LNCAP (cell line): ENCODE data around the gene MAN1C1.

Source experiments
- CTCF ChIP-seq: fragments of 450-650 bp; IDR thresholded peaks from 2 replicates; pipeline ENCODE4 v1.5.1; 2017; ENCODE audit warnings: mild to moderate bottlenecking

Gene MAN1C1

GRCh38 chr1:25683731-25684130 is 67.1 kb downstream of the MAN1C1 start:
- TF ChIP-seq CTCF, result no peak

GRCh38 chr1:25684216-25684965 is 67.8 kb downstream of the MAN1C1 start:
- TF ChIP-seq CTCF, result no peak

GRCh38 chr1:25685211-25685750 is 68.7 kb downstream of the MAN1C1 start:
- TF ChIP-seq CTCF, result no peak

DNA sequence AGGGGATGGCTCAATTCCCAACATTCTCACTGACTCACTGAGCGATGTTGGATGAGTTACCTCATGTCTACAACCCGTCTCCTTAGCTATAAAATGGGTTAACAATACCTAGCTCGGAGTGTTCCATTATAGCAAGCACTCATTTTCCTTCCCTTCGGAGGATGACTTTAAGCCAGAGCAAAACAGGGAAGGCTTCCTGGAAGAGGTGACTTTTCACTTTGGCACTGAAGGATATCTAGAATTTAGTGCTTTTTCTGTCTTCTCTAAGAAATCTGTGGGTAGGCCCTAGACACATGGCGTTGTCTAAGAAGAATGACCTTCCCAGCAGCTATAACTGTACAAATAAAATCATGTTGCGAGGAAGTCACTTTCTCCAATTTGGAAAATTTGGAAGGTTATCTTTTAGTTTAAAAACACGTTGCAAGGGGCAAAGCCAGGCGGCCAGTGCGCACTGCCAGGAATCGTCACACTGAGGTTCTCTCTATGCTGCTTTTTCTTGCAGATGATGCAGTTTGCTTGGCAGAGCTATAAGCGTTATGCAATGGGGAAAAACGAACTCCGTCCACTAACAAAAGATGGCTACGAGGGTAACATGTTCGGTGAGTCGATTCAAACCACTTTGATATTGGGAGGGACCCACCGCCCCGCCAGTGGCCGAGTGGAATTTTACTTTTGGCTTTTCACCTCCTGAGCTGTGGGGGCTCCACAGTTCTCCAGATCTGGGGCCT is 69.5 kb downstream of the MAN1C1 start:
- no peak for TF ChIP-seq CTCF

DNA sequence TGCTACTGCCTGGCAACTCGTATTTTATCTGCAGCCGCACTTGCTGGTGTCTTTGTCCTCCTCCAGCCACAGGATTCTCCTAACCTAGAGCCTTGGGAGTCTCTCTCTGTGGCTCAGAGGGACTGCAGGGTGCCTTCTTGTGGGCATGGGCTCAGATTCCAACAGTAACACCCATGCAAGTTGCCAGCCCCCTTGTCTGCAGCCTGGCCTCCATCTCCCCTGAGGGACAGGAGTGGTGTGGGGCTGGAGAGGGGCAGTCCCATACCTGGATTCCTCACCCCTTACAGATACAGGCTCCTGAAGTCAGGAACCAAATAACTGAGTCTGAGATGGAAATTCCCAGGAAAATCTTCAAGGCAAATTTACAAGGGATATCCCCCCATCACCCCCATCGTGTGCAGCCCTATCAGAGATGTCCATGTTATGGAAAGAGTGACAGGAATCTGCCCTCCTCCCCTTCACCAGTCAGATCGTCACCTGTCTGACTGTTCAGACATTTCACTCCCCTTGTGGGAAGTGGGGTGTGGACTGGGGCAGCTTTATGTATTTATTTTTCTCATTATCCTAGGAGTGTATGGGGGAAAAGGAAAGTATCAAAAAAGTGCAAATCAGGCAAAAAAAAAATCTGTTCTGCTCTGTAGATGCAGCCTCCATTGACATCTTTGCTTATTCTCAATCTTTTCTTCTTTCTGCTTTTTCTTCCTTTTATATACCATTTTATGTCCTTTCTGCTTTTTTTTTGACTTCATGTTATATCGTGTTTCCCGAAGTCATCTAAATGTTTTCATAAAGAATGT is 70.8 kb downstream of the MAN1C1 start:
- TF ChIP-seq CTCF, result no peak

DNA sequence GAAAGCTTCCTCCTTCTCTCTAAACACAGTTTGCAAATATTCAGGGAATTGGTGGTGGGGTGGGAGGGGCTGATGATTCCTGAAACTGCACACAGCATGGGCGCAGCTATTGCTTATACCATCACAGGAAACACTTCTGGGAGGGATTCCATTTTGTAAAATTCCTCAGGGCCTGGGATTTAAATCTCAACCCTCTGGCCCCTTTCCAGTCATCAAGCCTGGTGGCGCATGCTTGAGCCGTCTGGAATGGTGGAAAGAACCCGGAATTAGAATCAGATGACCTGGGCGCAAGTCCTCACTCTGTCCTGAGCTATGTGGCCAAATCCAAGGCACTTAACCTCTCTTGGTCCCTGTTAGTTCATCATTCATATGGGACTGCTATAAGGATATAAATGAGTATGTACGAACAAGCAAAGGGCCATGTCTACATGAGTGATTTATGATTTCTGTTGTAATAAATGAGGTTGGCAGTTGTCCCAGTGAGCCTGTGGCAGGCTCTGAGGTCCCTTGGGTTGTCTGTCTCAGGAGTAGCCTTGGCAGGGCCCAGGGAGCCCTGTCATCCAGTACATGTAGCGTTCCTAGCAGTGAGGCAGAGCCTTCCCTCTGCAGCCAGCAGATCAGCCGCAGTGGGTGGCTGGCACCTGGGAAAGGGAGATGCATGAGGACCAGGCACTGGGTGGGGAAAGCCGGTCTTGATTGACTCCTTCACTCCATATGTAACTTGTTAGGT is 72.0 kb downstream of the MAN1C1 start:
- no peak for TF ChIP-seq CTCF
